ENCODE data around the gene CABLES1.

The CABLES1 gene

DNA sequence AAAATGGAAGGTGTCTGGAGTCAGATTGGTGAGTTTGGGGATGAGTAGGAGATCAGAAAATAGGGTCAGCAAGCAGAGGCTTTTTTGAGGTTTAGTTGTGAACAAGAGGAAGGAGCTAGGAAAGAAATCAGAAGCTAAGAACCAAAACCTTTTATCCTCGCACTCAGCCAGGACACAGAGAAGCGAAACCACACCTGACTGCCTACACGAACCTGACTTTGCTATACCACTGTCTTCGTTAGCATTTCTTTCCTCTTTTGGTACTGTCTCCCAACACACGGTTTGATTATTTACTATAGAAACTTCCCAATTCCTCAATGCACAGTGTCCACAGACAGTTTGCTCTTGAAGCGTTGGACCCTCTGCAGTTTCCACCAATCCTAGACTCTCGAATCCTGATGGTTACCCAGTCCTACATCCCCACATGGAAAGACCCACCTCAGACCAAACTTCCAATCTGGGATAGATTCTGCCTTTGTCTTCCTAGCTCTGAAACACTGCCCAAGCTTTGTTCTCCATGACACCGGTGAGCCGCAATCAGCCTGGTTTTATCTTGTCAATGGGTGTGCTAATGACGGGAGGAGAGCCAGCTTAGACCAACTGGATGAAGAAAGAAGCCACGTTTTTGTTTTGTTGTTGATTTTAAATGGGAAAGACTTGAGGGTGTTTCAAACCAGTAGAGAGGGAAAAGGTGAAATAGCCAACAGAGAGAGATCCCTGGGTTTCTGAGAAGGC is 137.4 kb downstream of the CABLES1 start:
- no peak for TF ChIP-seq CTCF (IDR thresholded peaks at IDR 0.05; ENCODE audit: control insufficient read depth, extremely low read depth, insufficient read depth)

GRCh38 chr18:23273443-23273966 is 138.2 kb downstream of the CABLES1 start:
- no peak overlapping the region for H3K4me3 ChIP-seq (ENCODE audit: low read depth, low read length)
- no peak for TF ChIP-seq CTCF (IDR thresholded peaks at IDR 0.05; ENCODE audit: control insufficient read depth, extremely low read depth, insufficient read depth)
- DNase-seq (ENCODE audit: low read depth), result no peak

More for the DNA sequence above, 137.4 kb downstream of the CABLES1 start:
- H3K4me3 ChIP-seq (ENCODE audit: low read depth, low read length), result no peak overlapping the region
- DNase-seq (ENCODE audit: low read depth), result no peak

GRCh38 chr18:23274638-23275482 is 139.6 kb downstream of the CABLES1 start:
- no peak overlapping the region for H3K4me3 ChIP-seq (ENCODE audit: low read depth, low read length)
- DNase-seq (ENCODE audit: low read depth), result no peak
- no peak for TF ChIP-seq CTCF (IDR thresholded peaks at IDR 0.05; ENCODE audit: control insufficient read depth, extremely low read depth, insufficient read depth)

DNA sequence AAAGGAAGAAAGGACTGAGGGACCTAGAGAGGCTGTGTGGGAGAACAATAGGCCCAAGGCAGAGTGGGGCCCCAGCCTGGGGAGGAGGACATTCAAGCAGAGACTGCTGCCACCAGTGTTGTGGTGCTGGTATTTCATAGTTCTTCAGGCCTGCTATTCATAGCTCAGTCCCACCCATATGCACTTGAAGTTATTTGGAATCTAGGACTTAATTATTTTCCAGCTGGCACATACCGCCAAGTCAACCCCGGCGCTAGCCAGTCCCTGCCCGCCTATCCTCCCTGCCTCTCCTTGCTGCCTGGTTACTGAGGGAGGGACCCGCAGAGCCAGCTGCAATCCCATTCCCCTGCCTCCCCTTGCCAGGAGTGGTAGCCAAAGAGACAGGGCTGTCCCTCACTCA is 141.2 kb downstream of the CABLES1 start:
- H3K4me3 ChIP-seq (ENCODE audit: low read depth, low read length), result no peak overlapping the region
- DNase-seq (ENCODE audit: low read depth), result no peak
- TF ChIP-seq CTCF (IDR thresholded peaks at IDR 0.05; ENCODE audit: control insufficient read depth, extremely low read depth, insufficient read depth), result no peak

GRCh38 chr18:23277399-23277798 is 142.1 kb downstream of the CABLES1 start:
- H3K4me3 ChIP-seq (ENCODE audit: low read depth, low read length), result no peak overlapping the region
- DNase-seq (ENCODE audit: low read depth), result no peak
- TF ChIP-seq CTCF (IDR thresholded peaks at IDR 0.05; ENCODE audit: control insufficient read depth, extremely low read depth, insufficient read depth), result no peak

GRCh38 chr18:23279931-23280330 is 144.6 kb downstream of the CABLES1 start:
- no peak overlapping the region for H3K4me3 ChIP-seq (ENCODE audit: low read depth, low read length)
- DNase-seq (ENCODE audit: low read depth), result no peak
- TF ChIP-seq CTCF (IDR thresholded peaks at IDR 0.05; ENCODE audit: control insufficient read depth, extremely low read depth, insufficient read depth), result no peak
